Neural crest cell (in vitro differentiated cells): ENCODE results near the gene PIK3R3. TPM values are rescaled to one million over a fixed set of nuclear protein-coding genes. Genes with fewer than 3 reads are reported as not detected.
"Not testable (repeated sequence)": the region's sequence is repeated elsewhere in the genome, so short reads cannot be mapped to it uniquely, and the experiment has no call there.

ENCODE experiments used
- DNase-seq: peaks from one replicate; pipeline ENCODE4 v3.0.0; 2021; ENCODE audit warnings: low read depth, mixed read lengths, low spot score
- H3K27ac Mint-ChIP-seq: one replicate; pipeline ENCODE4 v1.8.0; 2021; ENCODE audit warnings: mild to moderate bottlenecking, mixed read lengths; ENCODE audit not compliant: unreplicated experiment
- H3K27me3 Mint-ChIP-seq: 2 replicates; pipeline ENCODE4 v1.8.0; 2021; ENCODE audit warnings: low read depth, mild to moderate bottlenecking, mixed read lengths
- H3K36me3 Mint-ChIP-seq: 2 replicates; pipeline ENCODE4 v1.8.0; 2021; ENCODE audit warnings: low read depth, mild to moderate bottlenecking, mixed read lengths
- H3K4me1 Mint-ChIP-seq: 2 replicates; pipeline ENCODE4 v1.8.0; 2021; ENCODE audit warnings: mixed read lengths
- H3K4me3 Mint-ChIP-seq: one replicate; pipeline ENCODE4 v1.8.0; 2021; ENCODE audit warnings: mild to moderate bottlenecking, mixed read lengths
- H3K9me3 Mint-ChIP-seq: 2 replicates; pipeline ENCODE4 v1.8.0; 2021; ENCODE audit warnings: mixed read lengths
- total RNA-seq: library from RNA; stranded (reverse); gene quantifications from 2 replicates; pipeline ENCODE4 v1.2.1, GENCODE V29; 2021
- TF ChIP-seq, protein P1 (sequence below): fragments of 200-600 bp; sonication (generic); conservative IDR thresholded peaks from 2 replicates; pipeline ENCODE4 v1.5.0; 2021; ENCODE audit warnings: antibody characterized with exemption, mild to moderate bottlenecking

The PIK3R3 gene
- total RNA-seq, 1 donor from 2014 or later = 92.2 TPM

DNA sequence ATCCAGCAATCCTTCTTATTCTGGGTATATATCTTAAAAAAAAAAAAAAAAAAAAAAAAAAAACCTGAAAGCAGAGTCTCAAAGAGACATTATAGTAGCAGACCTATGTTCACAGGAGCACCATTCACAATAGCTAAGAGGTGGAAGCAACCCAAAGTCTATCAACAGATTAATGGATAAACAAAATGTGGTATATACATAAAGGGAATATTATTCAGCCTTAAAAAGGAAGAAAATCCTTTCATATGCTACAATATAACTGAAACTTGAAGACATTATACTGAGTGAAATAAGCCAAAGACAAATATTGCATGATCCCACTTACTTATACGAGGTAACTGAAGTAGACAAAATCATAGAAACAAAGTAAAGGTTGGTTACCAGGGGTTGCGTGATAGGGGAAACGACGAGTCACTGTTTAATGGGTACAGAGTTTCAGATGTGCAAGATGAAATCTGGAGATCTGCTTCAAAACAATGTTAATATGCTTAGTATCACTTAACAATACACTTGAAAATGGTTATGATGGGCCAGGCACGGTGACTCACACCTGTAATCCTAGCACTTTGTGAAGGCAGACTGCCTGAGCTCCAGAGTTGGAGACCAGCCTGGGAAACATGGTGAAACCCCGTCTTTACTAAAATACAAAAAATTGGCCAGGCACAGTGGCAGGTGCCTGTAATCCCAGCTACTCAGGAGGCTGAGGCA, 29.5 kb downstream of the PIK3R3 start:
- Mint-ChIP-seq H3K36me3 (peaks cover 36% of the 10 kb centered on the region), H3K27ac (no peak overlapping the region), H3K27me3 (no peaks in the 10 kb centered on the region), H3K4me1 (no peaks in the 10 kb centered on the region), H3K4me3 (no peak overlapping the region), H3K9me3 (peaks cover 13% of the 10 kb centered on the region)
- no peak for DNase-seq
- TF ChIP-seq, protein P1, sequence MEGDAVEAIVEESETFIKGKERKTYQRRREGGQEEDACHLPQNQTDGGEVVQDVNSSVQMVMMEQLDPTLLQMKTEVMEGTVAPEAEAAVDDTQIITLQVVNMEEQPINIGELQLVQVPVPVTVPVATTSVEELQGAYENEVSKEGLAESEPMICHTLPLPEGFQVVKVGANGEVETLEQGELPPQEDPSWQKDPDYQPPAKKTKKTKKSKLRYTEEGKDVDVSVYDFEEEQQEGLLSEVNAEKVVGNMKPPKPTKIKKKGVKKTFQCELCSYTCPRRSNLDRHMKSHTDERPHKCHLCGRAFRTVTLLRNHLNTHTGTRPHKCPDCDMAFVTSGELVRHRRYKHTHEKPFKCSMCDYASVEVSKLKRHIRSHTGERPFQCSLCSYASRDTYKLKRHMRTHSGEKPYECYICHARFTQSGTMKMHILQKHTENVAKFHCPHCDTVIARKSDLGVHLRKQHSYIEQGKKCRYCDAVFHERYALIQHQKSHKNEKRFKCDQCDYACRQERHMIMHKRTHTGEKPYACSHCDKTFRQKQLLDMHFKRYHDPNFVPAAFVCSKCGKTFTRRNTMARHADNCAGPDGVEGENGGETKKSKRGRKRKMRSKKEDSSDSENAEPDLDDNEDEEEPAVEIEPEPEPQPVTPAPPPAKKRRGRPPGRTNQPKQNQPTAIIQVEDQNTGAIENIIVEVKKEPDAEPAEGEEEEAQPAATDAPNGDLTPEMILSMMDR = no peak

DNA sequence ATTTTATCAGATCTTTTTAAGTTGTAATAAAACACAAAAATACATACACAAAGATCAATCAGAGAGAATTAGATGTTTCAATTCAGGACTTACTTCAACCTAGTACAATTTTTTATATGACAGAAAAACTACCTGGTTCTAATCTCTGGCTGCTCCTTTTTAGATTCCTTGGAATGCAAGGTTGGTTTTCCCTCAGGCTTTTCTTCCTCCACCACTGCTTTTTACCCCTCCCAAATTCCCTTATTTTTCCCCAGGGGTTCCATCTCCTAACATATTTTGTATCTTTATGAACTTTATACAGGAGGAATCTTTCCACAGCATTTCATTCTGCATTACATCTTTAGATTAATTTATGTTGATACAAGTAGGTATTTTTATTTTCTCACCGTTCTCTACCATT, 33.2 kb downstream of the PIK3R3 start:
- H3K4me1 Mint-ChIP-seq = peaks cover 5% of the 10 kb centered on the region

DNA sequence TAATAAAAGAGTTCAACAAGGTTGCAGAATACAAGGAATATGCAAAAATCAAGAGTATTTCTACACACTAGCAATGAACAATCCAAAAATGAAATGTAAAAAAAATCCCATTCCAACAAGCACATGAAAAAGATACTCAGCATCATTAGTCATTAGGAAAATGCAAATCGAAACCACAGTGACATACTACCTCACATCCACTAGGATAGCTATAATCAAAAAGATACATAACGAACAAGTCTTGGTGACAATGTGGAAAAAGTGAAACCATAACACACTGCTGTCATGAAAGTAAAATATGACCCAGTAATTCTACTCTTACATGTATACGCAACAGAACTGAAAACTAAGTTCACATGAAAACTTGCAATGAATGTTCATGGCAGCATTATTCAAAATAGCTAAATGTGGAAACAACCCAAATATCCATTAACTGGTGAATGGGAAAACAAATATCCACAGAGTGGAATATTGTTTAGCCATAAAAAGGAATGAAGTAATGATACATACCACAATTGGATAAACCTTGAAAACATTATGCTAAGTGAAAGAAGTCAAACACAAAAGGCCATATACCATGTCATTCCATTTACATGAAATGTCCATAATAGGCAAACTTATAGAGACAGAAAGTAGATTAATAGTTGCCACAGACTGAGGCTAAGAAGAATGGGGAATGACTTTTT, 34.3 kb downstream of the PIK3R3 start:
- no peak for DNase-seq
- peaks cover 50% of the 10 kb centered on the region for H3K36me3 Mint-ChIP-seq

More for the DNA sequence above, 33.2 kb downstream of the PIK3R3 start:
- H3K27ac Mint-ChIP-seq = no peak overlapping the region
- no peak overlapping the region for H3K4me3 Mint-ChIP-seq
- DNase-seq = no peak
- H3K27me3 Mint-ChIP-seq = no peaks in the 10 kb centered on the region
- TF ChIP-seq, protein P1 = no peak
- peaks cover 18% of the 10 kb centered on the region for H3K9me3 Mint-ChIP-seq
- peaks cover 50% of the 10 kb centered on the region for H3K36me3 Mint-ChIP-seq

DNA sequence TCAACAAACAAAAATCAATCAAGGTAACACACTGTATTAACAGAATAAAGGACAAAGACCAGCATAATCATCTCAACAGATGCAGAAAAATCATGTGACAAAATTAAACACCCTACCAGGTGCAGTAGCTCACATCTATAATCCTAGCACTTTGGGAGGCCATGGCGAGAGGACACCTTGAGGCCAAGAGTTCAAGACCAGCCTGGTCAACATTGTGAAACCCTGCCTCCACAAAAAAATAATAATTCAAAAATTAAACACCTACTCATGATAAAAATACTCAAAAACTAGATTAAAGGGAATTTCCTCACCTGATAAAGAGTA, 35.3 kb downstream of the PIK3R3 start:
- H3K27me3 Mint-ChIP-seq = no peaks in the 10 kb centered on the region
- peaks cover 8% of the 10 kb centered on the region for H3K4me1 Mint-ChIP-seq
- no peak overlapping the region for H3K27ac Mint-ChIP-seq

More for the DNA sequence above, 34.3 kb downstream of the PIK3R3 start:
- no peak overlapping the region for H3K27ac Mint-ChIP-seq
- peaks cover 5% of the 10 kb centered on the region for H3K4me1 Mint-ChIP-seq
- no peaks in the 10 kb centered on the region for H3K27me3 Mint-ChIP-seq
- no peak overlapping the region for H3K4me3 Mint-ChIP-seq
- H3K9me3 Mint-ChIP-seq = peaks cover 18% of the 10 kb centered on the region
- TF ChIP-seq, protein P1 = no peak

DNA sequence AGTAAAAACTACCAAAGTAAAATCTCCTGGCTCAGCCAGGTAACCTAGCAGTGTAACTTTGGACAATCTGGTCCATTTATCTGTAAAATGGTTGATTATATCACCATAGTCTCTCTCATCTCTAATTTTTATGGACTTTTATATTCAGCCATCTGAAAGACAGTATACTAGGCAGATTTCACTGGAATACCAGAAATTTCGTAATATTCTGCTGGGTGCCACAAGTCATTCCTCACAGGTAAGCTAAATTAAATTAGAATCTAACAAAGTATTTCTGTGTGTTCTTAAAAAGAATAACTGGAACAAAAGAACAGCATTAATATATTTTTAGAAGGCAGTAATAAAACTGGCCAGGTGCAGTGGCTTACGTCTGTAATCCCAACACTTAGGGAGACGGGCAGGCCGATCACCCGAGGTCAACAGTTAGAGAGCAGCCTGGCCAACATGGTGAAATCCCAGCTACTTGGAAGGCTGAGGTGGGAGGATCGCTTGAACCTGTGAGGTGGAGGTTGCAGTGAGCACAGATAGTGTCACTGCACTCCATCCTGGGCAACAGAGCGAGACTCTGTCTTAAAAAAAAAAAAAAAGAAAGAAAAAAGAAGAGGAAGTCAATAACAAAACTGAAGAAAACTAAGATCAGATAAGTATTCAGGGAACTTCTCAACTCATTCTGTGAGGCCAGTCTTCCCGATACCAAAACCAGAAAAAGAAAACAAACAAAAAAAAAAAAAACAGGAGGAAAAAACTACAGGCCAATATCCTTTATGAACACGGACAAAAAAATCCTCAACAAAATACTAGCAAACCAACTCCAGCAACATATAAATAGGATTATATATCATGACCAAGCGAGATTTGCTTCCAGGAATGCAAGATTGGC, 35.9 kb downstream of the PIK3R3 start:
- no peak overlapping the region for H3K4me3 Mint-ChIP-seq
- no peak for DNase-seq
- peaks cover 8% of the 10 kb centered on the region for H3K4me1 Mint-ChIP-seq
- H3K27ac Mint-ChIP-seq = no peak overlapping the region
- H3K36me3 Mint-ChIP-seq = peaks cover 38% of the 10 kb centered on the region
- H3K9me3 Mint-ChIP-seq = peaks cover 14% of the 10 kb centered on the region
- TF ChIP-seq, protein P1 = no peak
- H3K27me3 Mint-ChIP-seq = no peaks in the 10 kb centered on the region

More for the DNA sequence above, 35.3 kb downstream of the PIK3R3 start:
- Mint-ChIP-seq H3K36me3 (peaks cover 41% of the 10 kb centered on the region), H3K9me3 (peaks cover 15% of the 10 kb centered on the region), H3K4me3 (no peak overlapping the region)
- DNase-seq = no peak
- TF ChIP-seq, protein P1 = no peak

DNA sequence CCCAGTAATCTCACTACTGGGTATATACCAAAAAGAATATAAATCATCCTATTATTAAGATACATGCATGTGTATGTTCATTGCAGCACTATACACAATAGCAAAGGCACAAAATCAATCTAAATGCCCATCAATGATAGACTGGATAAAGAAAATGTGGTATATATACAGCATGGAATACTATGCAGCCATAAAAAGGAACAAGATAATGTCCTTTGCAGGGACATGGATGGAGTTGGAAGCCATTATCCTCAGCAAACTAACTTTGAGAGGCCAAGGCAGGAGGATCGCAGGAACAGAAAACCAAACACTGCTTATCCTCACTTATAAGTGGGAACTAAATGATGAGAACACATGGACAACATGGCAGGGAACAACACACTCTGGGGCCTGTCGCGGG, 37.3 kb downstream of the PIK3R3 start:
- Mint-ChIP-seq H3K36me3 (peaks cover 32% of the 10 kb centered on the region), H3K9me3 (peaks cover 12% of the 10 kb centered on the region)
- H3K27me3 Mint-ChIP-seq, H3K4me1 Mint-ChIP-seq, H3K4me3 Mint-ChIP-seq, DNase-seq, H3K27ac Mint-ChIP-seq: not testable (repeated sequence)
